SK-N-SH (cell line): ENCODE data around the gene CYP26C1. TPM values are rescaled to one million over a fixed set of nuclear protein-coding genes. Genes with fewer than 3 reads are reported as not detected.

Experiments
- CTCF ChIA-PET: fragments of 300-600, 350-600 bp; formaldehyde crosslinking; extraction: SDS; loops from one replicate; lab custom pipeline; 2021; lab: Yijun Ruan, JAX
- POLR2A ChIA-PET: fragments of 350-600 bp; sonication (Branson Sonifier 250); formaldehyde crosslinking; extraction: SDS; loops from one replicate; lab custom pipeline; 2020; ENCODE audit warnings: antibody characterized with exemption, inconsistent platforms; lab: Yijun Ruan, JAX
- DNase-seq: peaks from one replicate; pipeline ENCODE4 v3.0.0; 2012
- H2AFZ ChIP-seq: fragments of 200-600 bp; sonication (generic); 2 replicates; pipeline ENCODE4 v1.8.1; 2016; ENCODE audit warnings: antibody characterized with exemption, mild to moderate bottlenecking, low read depth
- H3F3A ChIP-seq: fragments of 200-600 bp; sonication (generic); replicated peaks from 2 replicates; pipeline ENCODE3; 2016; ENCODE audit warnings: antibody characterized with exemption, mild to moderate bottlenecking; ENCODE audit not compliant: insufficient read depth
- H3K27ac ChIP-seq, 2 experiments: fragments of 200-500 bp in 1 of 2; fragments of 200-600 bp in 1 of 2; sonication (Bioruptor generic) in 1 of 2; sonication (generic), shearing (Covaris generic) in 1 of 2; 2 replicates each; pipeline versions ENCODE4 v1.5.1 to v1.6.1; 2014 to 2016; ENCODE audit warnings: low read depth in 2 of 2, inconsistent platforms in 1 of 2, low read length in 1 of 2, mild to moderate bottlenecking in 1 of 2, mixed read lengths in 1 of 2
- H3K27me3 ChIP-seq: fragments of 200-600 bp; sonication (generic), shearing (Covaris generic); 2 replicates; pipeline ENCODE4 v1.6.1; 2016; ENCODE audit warnings: mixed run types; ENCODE audit not compliant: insufficient read depth
- H3K36me3 ChIP-seq, 2 experiments: fragments of 200-500 bp in 1 of 2; fragments of 200-600 bp in 1 of 2; sonication (Bioruptor generic) in 1 of 2; sonication (generic) in 1 of 2; replicated peaks in 1 of 2; 2 replicates each; pipeline versions ENCODE3 to v1.5.1; 2014 to 2016; ENCODE audit warnings: low read length in 1 of 2, mild to moderate bottlenecking in 1 of 2; ENCODE audit not compliant: insufficient read depth in 2 of 2, control insufficient read depth in 1 of 2
- H3K4me1 ChIP-seq, 2 experiments: fragments of 200-500 bp in 1 of 2; fragments of 200-600 bp in 1 of 2; sonication (Bioruptor generic) in 1 of 2; sonication (generic), shearing (Covaris generic) in 1 of 2; 2 replicates each; pipeline versions ENCODE4 v1.5.1 to v1.6.1; 2014 to 2016; ENCODE audit warnings: low read depth in 1 of 2, low read length in 1 of 2, mixed run types in 1 of 2; ENCODE audit not compliant: insufficient read depth in 2 of 2, control insufficient read depth in 1 of 2
- H3K4me2 ChIP-seq: fragments of 200-600 bp; sonication (generic), shearing (Covaris generic); 2 replicates; pipeline ENCODE4 v1.6.1; 2017; ENCODE audit warnings: mixed run types
- H3K4me3 ChIP-seq, 2 experiments: fragments of 200-500 bp in 1 of 2; fragments of 200-600 bp in 1 of 2; sonication (Bioruptor generic) in 1 of 2; sonication (generic), shearing (Covaris generic) in 1 of 2; 2 replicates each; pipeline versions ENCODE4 v1.5.1 to v1.8.1; 2014 to 2016; ENCODE audit warnings: low read depth in 2 of 2, inconsistent platforms in 1 of 2, low read length in 1 of 2, mild to moderate bottlenecking in 1 of 2, mixed read lengths in 1 of 2, moderate library complexity in 1 of 2
- H3K79me2 ChIP-seq: fragments of 200-600 bp; sonication (generic); 2 replicates; pipeline ENCODE4 v1.8.1; 2017; ENCODE audit warnings: mild to moderate bottlenecking; ENCODE audit not compliant: insufficient read depth
- H3K9ac ChIP-seq: fragments of 200-600 bp; sonication (generic); 2 replicates; pipeline ENCODE4 v1.6.1; 2017; ENCODE audit warnings: mixed run types
- H3K9me2 ChIP-seq: fragments of 200-600 bp; sonication (generic); 2 replicates; pipeline ENCODE4 v1.6.1; 2017; ENCODE audit warnings: mixed run types
- H3K9me3 ChIP-seq: fragments of 200-600 bp; sonication (generic); 2 replicates; pipeline ENCODE4 v1.6.1; 2017; ENCODE audit warnings: mixed run types, mild to moderate bottlenecking, moderate library complexity
- H4K20me1 ChIP-seq: fragments of 200-600 bp; sonication (generic); 2 replicates; pipeline ENCODE4 v1.6.1; 2017; ENCODE audit warnings: mild to moderate bottlenecking, mixed run types; ENCODE audit not compliant: insufficient read depth
- CHD2 ChIP-seq: fragments of 150-350 bp; IDR thresholded peaks from 2 replicates; pipeline ENCODE4 v1.6.1; 2018; ENCODE audit warnings: low read length; ENCODE audit not compliant: partially characterized antibody
- ELF1 ChIP-seq: IDR thresholded peaks from 2 replicates; pipeline ENCODE4 v1.4.0; 2012
- EP300 ChIP-seq, 2 experiments: IDR thresholded peaks; 2 replicates each; pipeline versions ENCODE4 v1.4.0 to v1.6.1; 2012; ENCODE audit warnings: borderline replicate concordance in 1 of 2, low read depth in 1 of 2, low read length in 1 of 2
- FOSL2 ChIP-seq: IDR thresholded peaks from 2 replicates; pipeline ENCODE4 v1.4.0; 2012; ENCODE audit warnings: low read depth, mild to moderate bottlenecking, moderate library complexity, borderline replicate concordance
- FOXM1 ChIP-seq: IDR thresholded peaks from 2 replicates; pipeline ENCODE4 v1.4.0; 2012; ENCODE audit warnings: low read depth, mild to moderate bottlenecking
- NFIC ChIP-seq: IDR thresholded peaks from 2 replicates; pipeline ENCODE4 v1.4.0; 2012; ENCODE audit warnings: borderline replicate concordance
- NRF1 ChIP-seq: IDR thresholded peaks from 2 replicates; pipeline ENCODE4 v1.6.1; 2012; ENCODE audit warnings: low read depth, mild to moderate bottlenecking, low read length
- RAD21 ChIP-seq: IDR thresholded peaks from 2 replicates; pipeline ENCODE4 v1.6.1; 2012; ENCODE audit warnings: mild to moderate bottlenecking, low read length
- SIN3A ChIP-seq: IDR thresholded peaks from 2 replicates; pipeline ENCODE4 v1.6.1; 2012; ENCODE audit warnings: low read depth, mild to moderate bottlenecking, low read length, moderate library complexity, borderline replicate concordance
- TCF12 ChIP-seq: IDR thresholded peaks from 2 replicates; pipeline ENCODE4 v1.4.0; 2012
- WGBS: methylation state at CpG from one replicate; pipeline ENCODE4 v1.1.6; 2017; ENCODE audit warnings: low lambda C conversion rate; 5-methylcytosine and 5-hydroxymethylcytosine counted together
- polyA plus RNA-seq, 3 experiments: library from polyadenylated mRNA; depleted of rRNA; stranded (reverse); fragments of >200 nt; gene quantifications; 2 replicates each; pipeline ENCODE4 v1.2.3, GENCODE V29; 2012
- TF ChIP-seq, protein P1 (sequence below): fragments of 200-600 bp; sonication (generic); IDR thresholded peaks from 2 replicates; pipeline ENCODE4 v1.6.1; 2017; ENCODE audit warnings: antibody characterized with exemption, mild to moderate bottlenecking, moderate library complexity
- TF ChIP-seq, protein P2 (sequence below): IDR thresholded peaks from 2 replicates; pipeline ENCODE4 v1.4.0; 2012; ENCODE audit warnings: low read depth, borderline replicate concordance
- TF ChIP-seq, protein P3 (sequence below): IDR thresholded peaks from 2 replicates; pipeline ENCODE4 v1.4.0; 2012; ENCODE audit warnings: low read depth, borderline replicate concordance

CYP26C1 gene
- polyA plus RNA-seq, 1 of the 3 experiments (the other 2 are of a cell fraction): not detected

DNA sequence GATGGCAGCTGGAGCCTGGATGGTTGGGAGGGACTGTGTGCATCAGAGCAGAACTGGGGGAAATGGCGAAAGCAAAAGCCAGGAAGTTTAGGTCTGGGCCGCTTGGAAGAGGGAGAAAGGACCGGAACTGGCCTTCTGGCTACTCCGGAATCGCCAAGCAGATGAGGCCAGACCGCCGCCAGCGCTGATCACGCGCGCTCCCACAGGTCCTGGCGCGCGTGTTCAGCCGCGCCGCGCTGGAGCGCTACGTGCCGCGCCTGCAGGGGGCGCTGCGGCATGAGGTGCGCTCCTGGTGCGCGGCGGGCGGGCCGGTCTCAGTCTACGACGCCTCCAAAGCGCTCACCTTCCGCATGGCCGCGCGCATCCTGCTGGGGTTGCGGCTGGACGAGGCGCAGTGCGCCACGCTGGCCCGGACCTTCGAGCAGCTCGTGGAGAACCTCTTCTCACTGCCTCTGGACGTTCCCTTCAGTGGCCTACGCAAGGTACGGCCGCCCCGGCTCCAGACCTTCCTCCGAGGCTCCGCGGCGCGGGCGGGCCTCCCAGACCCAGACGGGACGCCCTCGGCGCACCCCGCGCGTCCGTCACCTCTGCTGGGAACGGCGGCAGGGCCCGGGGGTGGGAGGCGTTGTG is 2.0 kb downstream of the CYP26C1 start:
- H3F3A ChIP-seq: no peaks in the 10 kb centered on the region
- H3K27me3 ChIP-seq: peaks cover 26% of the 10 kb centered on the region
- H3K4me2 ChIP-seq: no peak overlapping the region
- TF ChIP-seq, protein P1, sequence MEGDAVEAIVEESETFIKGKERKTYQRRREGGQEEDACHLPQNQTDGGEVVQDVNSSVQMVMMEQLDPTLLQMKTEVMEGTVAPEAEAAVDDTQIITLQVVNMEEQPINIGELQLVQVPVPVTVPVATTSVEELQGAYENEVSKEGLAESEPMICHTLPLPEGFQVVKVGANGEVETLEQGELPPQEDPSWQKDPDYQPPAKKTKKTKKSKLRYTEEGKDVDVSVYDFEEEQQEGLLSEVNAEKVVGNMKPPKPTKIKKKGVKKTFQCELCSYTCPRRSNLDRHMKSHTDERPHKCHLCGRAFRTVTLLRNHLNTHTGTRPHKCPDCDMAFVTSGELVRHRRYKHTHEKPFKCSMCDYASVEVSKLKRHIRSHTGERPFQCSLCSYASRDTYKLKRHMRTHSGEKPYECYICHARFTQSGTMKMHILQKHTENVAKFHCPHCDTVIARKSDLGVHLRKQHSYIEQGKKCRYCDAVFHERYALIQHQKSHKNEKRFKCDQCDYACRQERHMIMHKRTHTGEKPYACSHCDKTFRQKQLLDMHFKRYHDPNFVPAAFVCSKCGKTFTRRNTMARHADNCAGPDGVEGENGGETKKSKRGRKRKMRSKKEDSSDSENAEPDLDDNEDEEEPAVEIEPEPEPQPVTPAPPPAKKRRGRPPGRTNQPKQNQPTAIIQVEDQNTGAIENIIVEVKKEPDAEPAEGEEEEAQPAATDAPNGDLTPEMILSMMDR: peak; percentile 13; the same call in 1 of the 2 replicates
- TF ChIP-seq EP300 (IDR thresholded peaks at IDR 0.05; ENCODE audit: borderline replicate concordance in 1 of 2, low read depth in 1 of 2, low read length in 1 of 2): no peak
- WGBS: 98% methylated on average over 24 of the region's 68 CpGs
- ChIA-PET CTCF (interaction anchor here (8.4 kb wide), 1 partner anchor 15 kb away, joined by 69 read pairs; no protein-coding TSS in a partner anchor), POLR2A (no interaction called here)
- no peaks in the 10 kb centered on the region for H3K36me3 ChIP-seq
- no peak overlapping the region for H3K9ac ChIP-seq
- no peak overlapping the region for H2AFZ ChIP-seq
- no peaks in the 10 kb centered on the region for H3K79me2 ChIP-seq
- H3K9me3 ChIP-seq: no peaks in the 10 kb centered on the region
- DNase-seq: peak; percentile 30
- H3K4me3 ChIP-seq: no peak overlapping the region
- no peaks in the 10 kb centered on the region for H3K9me2 ChIP-seq
- no peaks in the 10 kb centered on the region for H4K20me1 ChIP-seq
- H3K27ac ChIP-seq: no peak overlapping the region
- H3K4me1 ChIP-seq: peaks cover 0 to 6% of the 10 kb centered on the region in 2 experiments; a peak in 1 of 4 replicates

DNA sequence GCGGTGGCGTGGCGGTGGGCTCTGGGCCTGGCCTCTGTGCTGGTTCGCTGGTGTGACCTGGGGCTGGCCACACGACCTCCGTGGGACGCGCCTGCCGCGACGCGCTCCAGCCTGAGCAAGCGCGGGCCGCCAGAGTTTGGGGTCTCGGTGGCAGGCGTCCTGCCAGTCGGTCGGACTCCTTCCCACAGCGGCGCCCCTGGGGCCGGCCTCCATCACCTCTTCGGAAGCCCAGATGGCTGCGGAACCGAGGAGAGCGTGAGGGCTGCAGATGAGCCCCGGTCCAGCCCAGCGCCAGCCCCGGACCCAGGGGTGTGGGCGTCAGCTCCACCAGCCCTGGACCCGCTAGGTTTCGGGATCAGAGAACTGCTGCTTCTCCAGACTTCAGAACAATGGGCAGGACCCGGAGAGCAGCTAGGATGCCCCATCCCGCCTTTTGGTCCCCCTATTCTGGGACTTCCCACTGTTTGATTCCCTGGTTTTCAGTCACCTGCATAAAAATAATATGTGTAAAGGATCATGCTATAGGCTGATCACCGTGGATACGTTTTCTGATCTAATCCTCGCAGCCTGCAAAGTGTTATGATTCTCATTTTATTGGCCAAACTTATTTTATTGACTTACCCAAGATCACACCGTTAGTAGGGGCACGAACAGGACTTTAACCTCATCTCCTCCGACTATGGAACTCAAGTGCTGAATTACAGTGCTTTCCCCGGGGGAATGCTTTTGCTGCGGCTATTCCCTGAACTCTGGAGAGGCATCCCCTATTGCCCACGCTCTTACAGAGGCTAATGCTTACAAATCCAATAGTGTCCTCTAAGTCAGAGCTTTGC is 2.8 kb downstream of the CYP26C1 start:
- Histone ChIP-seq H3K9ac (no peak overlapping the region), H4K20me1 (no peaks in the 10 kb centered on the region), H3K27ac (no peak overlapping the region), H3K9me2 (no peaks in the 10 kb centered on the region), H3K4me2 (no peak overlapping the region), H3K27me3 (peaks cover 33% of the 10 kb centered on the region), H2AFZ (no peak overlapping the region), H3F3A (no peaks in the 10 kb centered on the region), H3K36me3 (no peaks in the 10 kb centered on the region), H3K9me3 (no peaks in the 10 kb centered on the region), H3K79me2 (no peaks in the 10 kb centered on the region), H3K4me3 (no peak overlapping the region), H3K4me1 (peaks cover 0 to 7% of the 10 kb centered on the region in 2 experiments; a peak in 1 of 4 replicates)
- no peak for TF ChIP-seq RAD21
- ChIA-PET CTCF (interaction anchor here (0.7 to 8.4 kb wide), 4 partner anchors 15 to 295 kb away, joined by 3 to 69 read pairs (median 3); no protein-coding TSS in a partner anchor), POLR2A (no interaction called here)
- 94% methylated on average over 23 of the region's 43 CpGs for WGBS
- DNase-seq: peak; percentile 31

DNA sequence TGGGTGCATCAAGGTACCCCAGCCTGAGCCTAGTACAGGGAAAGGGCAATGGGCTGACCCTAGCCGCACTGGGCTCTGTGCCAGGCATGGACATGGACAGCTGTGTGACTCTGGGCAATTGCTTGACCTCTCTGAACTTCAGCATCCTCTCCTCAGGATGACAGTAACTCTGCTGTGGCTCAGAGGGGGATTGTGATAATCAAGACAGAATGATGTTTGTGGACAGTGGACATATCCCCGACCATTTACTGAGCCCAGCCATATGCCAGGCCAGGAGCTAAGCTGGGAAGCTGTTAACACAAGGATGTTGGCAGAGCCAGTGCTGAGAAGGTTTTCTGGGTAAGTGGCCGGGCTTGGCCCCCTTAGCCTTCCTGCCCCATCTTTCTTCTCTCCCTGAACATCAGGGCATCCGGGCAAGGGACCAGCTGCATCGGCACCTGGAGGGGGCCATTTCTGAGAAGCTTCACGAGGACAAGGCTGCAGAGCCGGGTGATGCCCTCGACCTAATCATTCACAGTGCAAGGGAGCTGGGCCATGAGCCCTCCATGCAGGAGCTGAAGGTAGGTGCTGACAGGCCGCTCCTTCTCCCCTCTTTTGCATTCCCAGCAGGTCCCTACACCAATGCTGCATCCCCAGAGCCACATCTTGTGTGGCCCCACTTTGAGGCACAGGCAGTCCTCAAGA is 3.5 kb downstream of the CYP26C1 start:
- Histone ChIP-seq H3K4me3 (no peak overlapping the region), H3K9ac (no peak overlapping the region), H3K27me3 (peaks cover 40% of the 10 kb centered on the region), H3F3A (no peaks in the 10 kb centered on the region), H4K20me1 (no peaks in the 10 kb centered on the region), H3K79me2 (no peaks in the 10 kb centered on the region), H2AFZ (no peak overlapping the region), H3K4me2 (no peak overlapping the region), H3K36me3 (no peaks in the 10 kb centered on the region), H3K27ac (no peak overlapping the region), H3K4me1 (peaks cover 0 to 11% of the 10 kb centered on the region in 2 experiments; a peak in 1 of 4 replicates), H3K9me2 (no peaks in the 10 kb centered on the region), H3K9me3 (no peaks in the 10 kb centered on the region)
- CTCF ChIA-PET: interaction anchor here (0.7 to 8.4 kb wide), 5 partner anchors 14 to 294 kb away, joined by 3 to 69 read pairs (median 3); no protein-coding TSS in a partner anchor
- POLR2A ChIA-PET: no interaction called here
- 88% methylated on average over 4 of the region's 9 CpGs for WGBS
- no peak for DNase-seq
- no peak for TF ChIP-seq CHD2
- no peak for TF ChIP-seq FOXM1
- TF ChIP-seq NFIC: no peak
- TF ChIP-seq, protein P2, sequence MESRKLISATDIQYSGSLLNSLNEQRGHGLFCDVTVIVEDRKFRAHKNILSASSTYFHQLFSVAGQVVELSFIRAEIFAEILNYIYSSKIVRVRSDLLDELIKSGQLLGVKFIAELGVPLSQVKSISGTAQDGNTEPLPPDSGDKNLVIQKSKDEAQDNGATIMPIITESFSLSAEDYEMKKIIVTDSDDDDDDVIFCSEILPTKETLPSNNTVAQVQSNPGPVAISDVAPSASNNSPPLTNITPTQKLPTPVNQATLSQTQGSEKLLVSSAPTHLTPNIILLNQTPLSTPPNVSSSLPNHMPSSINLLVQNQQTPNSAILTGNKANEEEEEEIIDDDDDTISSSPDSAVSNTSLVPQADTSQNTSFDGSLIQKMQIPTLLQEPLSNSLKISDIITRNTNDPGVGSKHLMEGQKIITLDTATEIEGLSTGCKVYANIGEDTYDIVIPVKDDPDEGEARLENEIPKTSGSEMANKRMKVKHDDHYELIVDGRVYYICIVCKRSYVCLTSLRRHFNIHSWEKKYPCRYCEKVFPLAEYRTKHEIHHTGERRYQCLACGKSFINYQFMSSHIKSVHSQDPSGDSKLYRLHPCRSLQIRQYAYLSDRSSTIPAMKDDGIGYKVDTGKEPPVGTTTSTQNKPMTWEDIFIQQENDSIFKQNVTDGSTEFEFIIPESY: no peak
- no peak for TF ChIP-seq ELF1
- no peak for TF ChIP-seq TCF12
- TF ChIP-seq, protein P3, sequence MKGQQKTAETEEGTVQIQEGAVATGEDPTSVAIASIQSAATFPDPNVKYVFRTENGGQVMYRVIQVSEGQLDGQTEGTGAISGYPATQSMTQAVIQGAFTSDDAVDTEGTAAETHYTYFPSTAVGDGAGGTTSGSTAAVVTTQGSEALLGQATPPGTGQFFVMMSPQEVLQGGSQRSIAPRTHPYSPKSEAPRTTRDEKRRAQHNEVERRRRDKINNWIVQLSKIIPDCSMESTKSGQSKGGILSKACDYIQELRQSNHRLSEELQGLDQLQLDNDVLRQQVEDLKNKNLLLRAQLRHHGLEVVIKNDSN: no peak
- TF ChIP-seq SIN3A: no peak
- TF ChIP-seq RAD21: no peak
- no peak for TF ChIP-seq NRF1
- TF ChIP-seq FOSL2: no peak
